ENCODE results near the gene JMY.
A peak's percentile ranks its signal among the peaks of the same experiment; 100 is the strongest.

The JMY gene

GRCh38 chr5:79297661-79298060, 61.7 kb downstream of the JMY start:
- H3K36me3 ChIP-seq (ENCODE audit: control insufficient read depth in 2 of 2, insufficient read depth in 1 of 2, low read length in 2 of 2), result peaks cover 9 to 27% of the 10 kb centered on the region in 2 experiments
- TF ChIP-seq ZNF600 (tag by site-specific recombination; IDR thresholded peaks at IDR 0.05) (peak; percentile 55; the same call in 1 of the 2 replicates), ZNF10 (tag by site-specific recombination; IDR thresholded peaks at IDR 0.05) (peak; percentile 90), PBX3 (CRISPR knock-in tag; IDR thresholded peaks at IDR 0.05) (no peak), ZBTB17 (tag by site-specific recombination; IDR thresholded peaks at IDR 0.05) (0 out of 2 replicates have a peak, but pooled peaks have one; percentile 38), ZNF366 (tag by site-specific recombination; conservative IDR thresholded peaks at IDR 0.05) (0 out of 2 replicates have a peak, but pooled peaks have one; percentile 19), ZNF585B (tag by site-specific recombination; IDR thresholded peaks at IDR 0.05) (no peak), ZNF629 (tag by site-specific recombination; IDR thresholded peaks at IDR 0.05) (peak; percentile 47), ZBTB11 (tag by site-specific recombination; conservative IDR thresholded peaks at IDR 0.05; ENCODE audit: low read depth) (no peak)
- ChIA-PET POLR2A (no interaction called here), CTCF (interaction anchor here (1.4 kb wide), 1 partner anchor 41 kb away, joined by 6 read pairs; no protein-coding TSS in a partner anchor)
- H3K9me3 ChIP-seq (ENCODE audit: control insufficient read depth, insufficient read depth, low read depth, low read length), result no peaks in the 10 kb centered on the region
- no peak overlapping the region for H3K27ac ChIP-seq (ENCODE audit: extremely low read depth, low read depth, low read length)
- peaks cover 6% of the 10 kb centered on the region for H3K4me1 ChIP-seq (ENCODE audit: control insufficient read depth, insufficient read depth, low read length)
- no peak overlapping the region for H3K4me3 ChIP-seq (ENCODE audit: low read depth, low read length)

- Histone ChIP-seq H3K4me1 (ENCODE audit: control insufficient read depth, insufficient read depth, low read length) (peaks cover 10% of the 10 kb centered on the region), H3K36me3 (ENCODE audit: control insufficient read depth in 2 of 2, insufficient read depth in 1 of 2, low read length in 2 of 2) (peaks cover 9 to 43% of the 10 kb centered on the region in 2 experiments), H3K4me3 (ENCODE audit: low read depth, low read length) (no peak overlapping the region), H3K9me3 (ENCODE audit: control insufficient read depth, insufficient read depth, low read depth, low read length) (no peaks in the 10 kb centered on the region), H3K27ac (ENCODE audit: extremely low read depth, low read depth, low read length) (no peak overlapping the region)
- ChIA-PET POLR2A (no interaction called here), CTCF (interaction anchor here (0.7 kb wide), 1 partner anchor 10 kb away, joined by 5 read pairs; no protein-coding TSS in a partner anchor)
- TF ChIP-seq ZNF211 (tag by site-specific recombination; IDR thresholded peaks at IDR 0.05; ENCODE audit: low read depth) (no peak), ZNF133 (tag by site-specific recombination; IDR thresholded peaks at IDR 0.05) (no peak), ZNF426 (tag by site-specific recombination; IDR thresholded peaks at IDR 0.05) (no peak), RBAK (tag by site-specific recombination; IDR thresholded peaks at IDR 0.05) (no peak), KLF17 (tag by site-specific recombination; IDR thresholded peaks at IDR 0.05) (no peak), ZNF501 (tag by site-specific recombination; IDR thresholded peaks at IDR 0.05) (no peak), ZXDB (tag by site-specific recombination; IDR thresholded peaks at IDR 0.05) (no peak), WT1 (tag by site-specific recombination; IDR thresholded peaks at IDR 0.05) (no peak), ZBTB20 (tag by site-specific recombination; IDR thresholded peaks at IDR 0.05) (no peak), ZNF837 (tag by site-specific recombination; IDR thresholded peaks at IDR 0.05) (no peak), ZNF23 (tag by site-specific recombination; IDR thresholded peaks at IDR 0.05; ENCODE audit: borderline replicate concordance) (no peak), ZNF654 (tag by site-specific recombination; IDR thresholded peaks at IDR 0.05; ENCODE audit: low read depth) (no peak), ZFP3 (tag by site-specific recombination; IDR thresholded peaks at IDR 0.05; ENCODE audit: low read depth) (no peak), GFI1B (tag by site-specific recombination; IDR thresholded peaks at IDR 0.05) (no peak)
These were observed 65.2 kb downstream of the JMY start for GRCh38 chr5:79301046-79301712.
